CD4-positive, alpha-beta T cell treated with Interleukin-6 for 4 hours (primary cell): ENCODE results near the gene CXXC1.
"Not testable (repeated sequence)": the region's sequence is repeated elsewhere in the genome, so short reads cannot be mapped to it uniquely, and the experiment has no call there.

Source experiments
- DNase-seq: peaks from one replicate; pipeline ENCODE4 v3.0.0-alpha.2; 2020; ENCODE audit warnings: mixed read lengths

Gene CXXC1

GRCh38 chr18:50287441-50288347, at the start of gene CXXC1:
Gene CXXC1, minus strand, starts transcription at chr18:50287692. Its CDS starts 103 bp downstream, at chr18:50287589.
- DNase-seq = peak; percentile 97

- DNase-seq = no peak
Observed at GRCh38 chr18:50334546-50335152, 47.2 kb upstream of the CXXC1 start.

- DNase-seq = no peak
Observed at GRCh38 chr18:50331691-50332090, 44.2 kb upstream of the CXXC1 start.

- no peak for DNase-seq
Observed at GRCh38 chr18:50330176-50330575, 42.7 kb upstream of the CXXC1 start.

- DNase-seq = no peak
Observed at GRCh38 chr18:50327983-50328382, 40.5 kb upstream of the CXXC1 start.

GRCh38 chr18:50320719-50321118, 33.2 kb upstream of the CXXC1 start:
- DNase-seq = no peak

GRCh38 chr18:50315100-50315871, 27.8 kb upstream of the CXXC1 start:
- no peak for DNase-seq

- DNase-seq = no peak
Observed at GRCh38 chr18:50313873-50314460, 26.5 kb upstream of the CXXC1 start.

- no peak for DNase-seq
Observed at GRCh38 chr18:50313031-50313607, 25.6 kb upstream of the CXXC1 start.

GRCh38 chr18:50312296-50313030, 25.0 kb upstream of the CXXC1 start:
- no peak for DNase-seq

GRCh38 chr18:50311650-50312049, 24.2 kb upstream of the CXXC1 start:
- no peak for DNase-seq

- no peak for DNase-seq
Observed at GRCh38 chr18:50310080-50310479, 22.6 kb upstream of the CXXC1 start.

GRCh38 chr18:50308851-50309250, 21.4 kb upstream of the CXXC1 start:
- DNase-seq = not testable (repeated sequence)

- DNase-seq = peak; percentile 95
Observed at GRCh38 chr18:50307738-50308470, 20.4 kb upstream of the CXXC1 start.

GRCh38 chr18:50307400-50307737, 19.9 kb upstream of the CXXC1 start:
- DNase-seq = no peak

GRCh38 chr18:50306944-50307343, 19.5 kb upstream of the CXXC1 start:
- no peak for DNase-seq

- DNase-seq = no peak
Observed at GRCh38 chr18:50301074-50301473, 13.6 kb upstream of the CXXC1 start.

GRCh38 chr18:50299626-50300388, 12.3 kb upstream of the CXXC1 start:
- DNase-seq = no peak

- DNase-seq = no peak
Observed at GRCh38 chr18:50298443-50299284, 11.2 kb upstream of the CXXC1 start.
